GM23338 (cell line): Measurements from ENCODE around the gene MARVELD2. TPM values are rescaled to one million over a fixed set of nuclear protein-coding genes. Genes with fewer than 3 reads are reported as not detected.
A peak's percentile ranks its signal among the peaks of the same experiment; 100 is the strongest.

Experiments used
- ATAC-seq: fragments of 200-7000 bp; cut with Tn5 transposase; 3 replicates; pipeline ENCODE4 v1.9.1; 2020
- DNase-seq: peaks from one replicate; pipeline ENCODE4 v3.0.0-alpha.2; 2015; ENCODE audit warnings: low spot score
- H2AFZ ChIP-seq: fragments of 200-600 bp; sonication (generic); 2 replicates; pipeline ENCODE4 v1.8.0; 2016; ENCODE audit warnings: antibody characterized with exemption, mild to moderate bottlenecking, moderate library complexity
- H3F3A ChIP-seq: fragments of 200-600 bp; sonication (generic); replicated peaks from 2 replicates; pipeline ENCODE4 v1.8.0; 2017; ENCODE audit warnings: antibody characterized with exemption, mixed run types, low read depth
- H3K27ac ChIP-seq: fragments of 200-600 bp; sonication (generic); 2 replicates; pipeline ENCODE4 v1.6.1; 2016; ENCODE audit warnings: low read depth
- H3K27me3 ChIP-seq: fragments of 200-600 bp; sonication (generic); 2 replicates; pipeline ENCODE4 v1.8.0; 2016; ENCODE audit warnings: mild to moderate bottlenecking, mixed run types, moderate library complexity; ENCODE audit not compliant: insufficient read depth
- H3K36me3 ChIP-seq: fragments of 200-600 bp; sonication (generic); 2 replicates; pipeline ENCODE4 v1.8.0; 2016; ENCODE audit warnings: mild to moderate bottlenecking; ENCODE audit not compliant: insufficient read depth
- H3K4me1 ChIP-seq: fragments of 200-600 bp; sonication (generic); 2 replicates; pipeline ENCODE4 v1.8.0; 2016; ENCODE audit warnings: mild to moderate bottlenecking, moderate library complexity; ENCODE audit not compliant: insufficient read depth
- H3K4me2 ChIP-seq: fragments of 200-600 bp; sonication (generic); 2 replicates; pipeline ENCODE4 v1.7.1; 2017; ENCODE audit warnings: mixed run types
- H3K4me3 ChIP-seq: fragments of 200-600 bp; sonication (generic); 2 replicates; pipeline ENCODE4 v1.6.1; 2016; ENCODE audit warnings: mixed run types
- H3K79me2 ChIP-seq: fragments of 200-600 bp; sonication (generic); replicated peaks from 2 replicates; pipeline ENCODE4 v1.8.0; 2017; ENCODE audit warnings: mild to moderate bottlenecking; ENCODE audit not compliant: insufficient read depth
- H3K9me2 ChIP-seq: fragments of 200-600 bp; sonication (generic); 2 replicates; pipeline ENCODE4 v1.8.0; 2017; ENCODE audit not compliant: insufficient read depth
- H4K20me1 ChIP-seq: fragments of 200-600 bp; sonication (generic); replicated peaks from 2 replicates; pipeline ENCODE4 v1.8.0; 2017; ENCODE audit warnings: mild to moderate bottlenecking; ENCODE audit not compliant: insufficient read depth
- H3K27ac Mint-ChIP-seq: 2 replicates; pipeline ENCODE4 v1.8.0; 2020; ENCODE audit warnings: inconsistent platforms, mild to moderate bottlenecking, moderate library complexity, mixed read lengths
- H3K27me3 Mint-ChIP-seq: 3 replicates; pipeline ENCODE4 v1.8.0; 2022; ENCODE audit warnings: low read depth, mild to moderate bottlenecking, moderate library complexity, mixed read lengths, inconsistent platforms; ENCODE audit not compliant: insufficient read depth, poor library complexity
- H3K36me3 Mint-ChIP-seq: 3 replicates; pipeline ENCODE4 v1.8.0; 2021; ENCODE audit warnings: low read depth, mild to moderate bottlenecking, inconsistent platforms, moderate library complexity, mixed read lengths
- H3K4me1 Mint-ChIP-seq: 3 replicates; pipeline ENCODE4 v1.8.0; 2020; ENCODE audit warnings: mild to moderate bottlenecking, inconsistent platforms, mixed read lengths
- H3K4me3 Mint-ChIP-seq: 3 replicates; pipeline ENCODE4 v1.8.0; 2021; ENCODE audit warnings: moderate library complexity, mild to moderate bottlenecking, inconsistent platforms, mixed read lengths
- H3K9me3 Mint-ChIP-seq: 3 replicates; pipeline ENCODE4 v1.8.0; 2020; ENCODE audit warnings: moderate library complexity, mild to moderate bottlenecking, inconsistent platforms, mixed read lengths
- CREB1 ChIP-seq: fragments of 250-450 bp; sonication (Bioruptor Pico); IDR thresholded peaks from 2 replicates; pipeline ENCODE4 v1.5.0; 2020; ENCODE audit warnings: low read depth, mild to moderate bottlenecking, moderate library complexity
- CTCF ChIP-seq, 2 experiments: fragments of 200-600 bp in 1 of 2; sonication (generic) in 1 of 2; conservative IDR thresholded peaks; 2 replicates each; pipeline versions ENCODE4 v1.5.1 to v1.6.1; 2016 to 2017; ENCODE audit warnings: antibody characterized with exemption in 2 of 2, low read depth in 2 of 2, mild to moderate bottlenecking in 2 of 2, moderate library complexity in 1 of 2
- EZH2 ChIP-seq: fragments of 200-600 bp; sonication (generic); IDR thresholded peaks from one replicate; pipeline ENCODE4 v1.8.0; 2017; ENCODE audit warnings: antibody characterized with exemption, mild to moderate bottlenecking, low read depth; ENCODE audit not compliant: unreplicated experiment
- EZH2phosphoT487 ChIP-seq: fragments of 200-600 bp; sonication (generic); IDR thresholded peaks from one replicate; pipeline ENCODE4 v1.8.1; 2018; ENCODE audit warnings: antibody characterized with exemption; ENCODE audit not compliant: unreplicated experiment
- JUNB ChIP-seq: IDR thresholded peaks from one replicate; pipeline ENCODE4 v1.6.1; 2016; ENCODE audit warnings: antibody characterized with exemption; ENCODE audit not compliant: unreplicated experiment
- NANOG ChIP-seq: IDR thresholded peaks from 2 replicates; pipeline ENCODE4 v1.6.1; 2016; ENCODE audit warnings: antibody characterized with exemption, borderline replicate concordance
- POLR2AphosphoS5 ChIP-seq: IDR thresholded peaks from 2 replicates; pipeline ENCODE4 v1.6.1; 2016; ENCODE audit warnings: antibody characterized with exemption, low read depth
- REST ChIP-seq: IDR thresholded peaks from one replicate; pipeline ENCODE4 v1.6.1; 2018; ENCODE audit warnings: antibody characterized with exemption; ENCODE audit not compliant: unreplicated experiment
- STAT1 ChIP-seq: IDR thresholded peaks from one replicate; pipeline ENCODE4 v1.6.1; 2016; ENCODE audit warnings: antibody characterized with exemption; ENCODE audit not compliant: unreplicated experiment
- ZNF114 ChIP-seq: fragments of 250-450 bp; sonication (Bioruptor Pico); IDR thresholded peaks from 2 replicates; pipeline ENCODE4 v1.5.0; 2020; ENCODE audit warnings: mild to moderate bottlenecking, moderate library complexity
- ZNF331 ChIP-seq: fragments of 250-450 bp; sonication (Bioruptor Pico); IDR thresholded peaks from 2 replicates; pipeline ENCODE4 v1.5.0; 2020; ENCODE audit warnings: low read depth, mild to moderate bottlenecking, moderate library complexity
- polyA plus RNA-seq: library from polyadenylated mRNA; unstranded; fragments of >200 nt; fragmentation: Nextera tagmentation; extraction: Ambion mirVana; gene quantifications from 2 replicates; pipeline ENCODE4 v1.2.1, GENCODE V29; 2016
- total RNA-seq: library from RNA; depleted of rRNA; stranded (reverse); fragments of >200 nt; shearing (Covaris generic); gene quantifications from 2 replicates; pipeline ENCODE4 v1.2.3, GENCODE V29; 2014
- TF ChIP-seq, protein P1 (sequence below): fragments of 250-450 bp; sonication (Bioruptor Pico); IDR thresholded peaks from 2 replicates; pipeline ENCODE4 v1.5.0; 2020; ENCODE audit warnings: mild to moderate bottlenecking, moderate library complexity
- TF ChIP-seq, protein P2 (sequence below): IDR thresholded peaks from 2 replicates; pipeline ENCODE4 v1.6.1; 2016; ENCODE audit warnings: antibody characterized with exemption

The MARVELD2 gene
- total and polyA plus RNA-seq, 2 experiments from 2014 or later = 10.0 to 24.1 TPM

- Histone ChIP-seq H3K79me2 (peaks cover 38% of the 10 kb centered on the region), H3F3A (peaks cover 3% of the 10 kb centered on the region; the same call in 1 of the 2 replicates), H3K27ac (peak within 1 kb of the TSS; percentile 93), H3K4me3 (peak within 1 kb of the TSS; percentile 96), H3K4me1 (peaks cover 32% of the 10 kb centered on the region), H4K20me1 (peaks cover 17% of the 10 kb centered on the region), H3K36me3 (no peaks in the 10 kb centered on the region), H3K9me2 (no peaks in the 10 kb centered on the region), H3K4me2 (peak within 1 kb of the TSS; percentile 98), H3K27me3 (peaks cover 17% of the 10 kb centered on the region; the same call in 1 of the 2 replicates), H2AFZ (peak within 1 kb of the TSS; percentile 100)
- Mint-ChIP-seq H3K27me3 (peaks cover 7% of the 10 kb centered on the region), H3K9me3 (no peaks in the 10 kb centered on the region), H3K27ac (peak within 1 kb of the TSS; percentile 97), H3K36me3 (0 out of 3 replicates have a peak, but pooled peaks cover 3% of the 10 kb centered on the region), H3K4me1 (peaks cover 35% of the 10 kb centered on the region), H3K4me3 (peak within 1 kb of the TSS; percentile 91)
- TF ChIP-seq, protein P1, sequence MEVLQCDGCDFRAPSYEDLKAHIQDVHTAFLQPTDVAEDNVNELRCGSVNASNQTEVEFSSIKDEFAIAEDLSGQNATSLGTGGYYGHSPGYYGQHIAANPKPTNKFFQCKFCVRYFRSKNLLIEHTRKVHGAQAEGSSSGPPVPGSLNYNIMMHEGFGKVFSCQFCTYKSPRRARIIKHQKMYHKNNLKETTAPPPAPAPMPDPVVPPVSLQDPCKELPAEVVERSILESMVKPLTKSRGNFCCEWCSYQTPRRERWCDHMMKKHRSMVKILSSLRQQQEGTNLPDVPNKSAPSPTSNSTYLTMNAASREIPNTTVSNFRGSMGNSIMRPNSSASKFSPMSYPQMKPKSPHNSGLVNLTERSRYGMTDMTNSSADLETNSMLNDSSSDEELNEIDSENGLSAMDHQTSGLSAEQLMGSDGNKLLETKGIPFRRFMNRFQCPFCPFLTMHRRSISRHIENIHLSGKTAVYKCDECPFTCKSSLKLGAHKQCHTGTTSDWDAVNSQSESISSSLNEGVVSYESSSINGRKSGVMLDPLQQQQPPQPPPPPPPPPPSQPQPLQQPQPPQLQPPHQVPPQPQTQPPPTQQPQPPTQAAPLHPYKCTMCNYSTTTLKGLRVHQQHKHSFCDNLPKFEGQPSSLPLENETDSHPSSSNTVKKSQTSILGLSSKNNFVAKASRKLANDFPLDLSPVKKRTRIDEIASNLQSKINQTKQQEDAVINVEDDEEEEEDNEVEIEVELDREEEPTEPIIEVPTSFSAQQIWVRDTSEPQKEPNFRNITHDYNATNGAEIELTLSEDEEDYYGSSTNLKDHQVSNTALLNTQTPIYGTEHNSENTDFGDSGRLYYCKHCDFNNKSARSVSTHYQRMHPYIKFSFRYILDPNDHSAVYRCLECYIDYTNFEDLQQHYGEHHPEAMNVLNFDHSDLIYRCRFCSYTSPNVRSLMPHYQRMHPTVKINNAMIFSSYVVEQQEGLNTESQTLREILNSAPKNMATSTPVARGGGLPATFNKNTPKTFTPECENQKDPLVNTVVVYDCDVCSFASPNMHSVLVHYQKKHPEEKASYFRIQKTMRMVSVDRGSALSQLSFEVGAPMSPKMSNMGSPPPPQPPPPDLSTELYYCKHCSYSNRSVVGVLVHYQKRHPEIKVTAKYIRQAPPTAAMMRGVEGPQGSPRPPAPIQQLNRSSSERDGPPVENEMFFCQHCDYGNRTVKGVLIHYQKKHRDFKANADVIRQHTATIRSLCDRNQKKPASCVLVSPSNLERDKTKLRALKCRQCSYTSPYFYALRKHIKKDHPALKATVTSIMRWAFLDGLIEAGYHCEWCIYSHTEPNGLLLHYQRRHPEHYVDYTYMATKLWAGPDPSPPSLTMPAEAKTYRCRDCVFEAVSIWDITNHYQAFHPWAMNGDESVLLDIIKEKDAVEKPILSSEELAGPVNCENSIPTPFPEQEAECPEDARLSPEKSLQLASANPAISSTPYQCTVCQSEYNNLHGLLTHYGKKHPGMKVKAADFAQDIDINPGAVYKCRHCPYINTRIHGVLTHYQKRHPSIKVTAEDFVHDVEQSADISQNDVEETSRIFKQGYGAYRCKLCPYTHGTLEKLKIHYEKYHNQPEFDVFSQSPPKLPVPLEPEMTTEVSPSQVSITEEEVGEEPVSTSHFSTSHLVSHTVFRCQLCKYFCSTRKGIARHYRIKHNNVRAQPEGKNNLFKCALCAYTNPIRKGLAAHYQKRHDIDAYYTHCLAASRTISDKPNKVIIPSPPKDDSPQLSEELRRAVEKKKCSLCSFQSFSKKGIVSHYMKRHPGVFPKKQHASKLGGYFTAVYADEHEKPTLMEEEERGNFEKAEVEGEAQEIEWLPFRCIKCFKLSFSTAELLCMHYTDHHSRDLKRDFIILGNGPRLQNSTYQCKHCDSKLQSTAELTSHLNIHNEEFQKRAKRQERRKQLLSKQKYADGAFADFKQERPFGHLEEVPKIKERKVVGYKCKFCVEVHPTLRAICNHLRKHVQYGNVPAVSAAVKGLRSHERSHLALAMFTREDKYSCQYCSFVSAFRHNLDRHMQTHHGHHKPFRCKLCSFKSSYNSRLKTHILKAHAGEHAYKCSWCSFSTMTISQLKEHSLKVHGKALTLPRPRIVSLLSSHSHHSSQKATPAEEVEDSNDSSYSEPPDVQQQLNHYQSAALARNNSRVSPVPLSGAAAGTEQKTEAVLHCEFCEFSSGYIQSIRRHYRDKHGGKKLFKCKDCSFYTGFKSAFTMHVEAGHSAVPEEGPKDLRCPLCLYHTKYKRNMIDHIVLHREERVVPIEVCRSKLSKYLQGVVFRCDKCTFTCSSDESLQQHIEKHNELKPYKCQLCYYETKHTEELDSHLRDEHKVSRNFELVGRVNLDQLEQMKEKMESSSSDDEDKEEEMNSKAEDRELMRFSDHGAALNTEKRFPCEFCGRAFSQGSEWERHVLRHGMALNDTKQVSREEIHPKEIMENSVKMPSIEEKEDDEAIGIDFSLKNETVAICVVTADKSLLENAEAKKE (CRISPR knock-in tag) = no peak
- TF ChIP-seq EZH2phosphoT487 (no peak), STAT1 (no peak), ZNF331 (CRISPR knock-in tag) (no peak), JUNB (no peak), ZNF114 (CRISPR knock-in tag) (no peak), EZH2 (no peak), NANOG (no peak), POLR2AphosphoS5 (peak; percentile 90), CTCF (conservative IDR thresholded peaks at IDR 0.05; ENCODE audit: low read depth in 2 of 2) (no peak; a peak in 1 of 4 replicates), CREB1 (CRISPR knock-in tag) (peak; percentile 11; the same call in 1 of the 2 replicates), REST (peak; percentile 41)
- TF ChIP-seq, protein P2, sequence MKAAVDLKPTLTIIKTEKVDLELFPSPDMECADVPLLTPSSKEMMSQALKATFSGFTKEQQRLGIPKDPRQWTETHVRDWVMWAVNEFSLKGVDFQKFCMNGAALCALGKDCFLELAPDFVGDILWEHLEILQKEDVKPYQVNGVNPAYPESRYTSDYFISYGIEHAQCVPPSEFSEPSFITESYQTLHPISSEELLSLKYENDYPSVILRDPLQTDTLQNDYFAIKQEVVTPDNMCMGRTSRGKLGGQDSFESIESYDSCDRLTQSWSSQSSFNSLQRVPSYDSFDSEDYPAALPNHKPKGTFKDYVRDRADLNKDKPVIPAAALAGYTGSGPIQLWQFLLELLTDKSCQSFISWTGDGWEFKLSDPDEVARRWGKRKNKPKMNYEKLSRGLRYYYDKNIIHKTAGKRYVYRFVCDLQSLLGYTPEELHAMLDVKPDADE = no peak
- ATAC-seq (peak; percentile 84), DNase-seq (peak; percentile 95)
Observed at GRCh38 chr5:69492391-69492922, 77.5 kb downstream of the MARVELD2 start, which contains the start of gene OCLN. Gene OCLN, plus strand, starts transcription at chr5:69492790. Its CDS starts 11,455 bp downstream, at chr5:69504245.
